Fibroblast of the conjunctiva (primary cell): Measurements from ENCODE around the gene SETDB1.

Experiments
- DNase-seq: peaks from one replicate; pipeline ENCODE4 v3.0.0-alpha.2; 2010; ENCODE audit warnings: low read depth

Gene SETDB1

DNA sequence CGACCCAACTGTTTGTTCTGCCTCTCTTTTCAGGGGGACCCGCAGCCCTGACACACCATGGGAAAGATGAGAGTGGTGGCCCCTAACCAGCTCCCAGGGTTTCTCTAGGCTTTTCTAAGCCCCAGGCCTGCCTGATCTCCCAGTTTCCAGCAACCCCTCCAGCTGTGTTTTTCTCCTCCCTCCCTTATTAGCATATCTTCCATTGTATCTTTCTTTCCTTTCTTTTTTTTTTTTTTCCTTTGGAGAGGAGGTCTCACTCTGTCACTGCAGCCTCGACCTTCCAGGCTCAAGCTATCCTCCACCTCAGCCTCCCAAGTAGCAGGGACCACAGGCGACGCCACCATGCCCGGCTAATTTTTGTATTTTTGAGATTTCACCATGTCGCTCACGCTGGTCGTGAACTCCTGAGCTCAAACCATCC is 50.2 kb downstream of the SETDB1 start:
- DNase-seq: no peak

DNA sequence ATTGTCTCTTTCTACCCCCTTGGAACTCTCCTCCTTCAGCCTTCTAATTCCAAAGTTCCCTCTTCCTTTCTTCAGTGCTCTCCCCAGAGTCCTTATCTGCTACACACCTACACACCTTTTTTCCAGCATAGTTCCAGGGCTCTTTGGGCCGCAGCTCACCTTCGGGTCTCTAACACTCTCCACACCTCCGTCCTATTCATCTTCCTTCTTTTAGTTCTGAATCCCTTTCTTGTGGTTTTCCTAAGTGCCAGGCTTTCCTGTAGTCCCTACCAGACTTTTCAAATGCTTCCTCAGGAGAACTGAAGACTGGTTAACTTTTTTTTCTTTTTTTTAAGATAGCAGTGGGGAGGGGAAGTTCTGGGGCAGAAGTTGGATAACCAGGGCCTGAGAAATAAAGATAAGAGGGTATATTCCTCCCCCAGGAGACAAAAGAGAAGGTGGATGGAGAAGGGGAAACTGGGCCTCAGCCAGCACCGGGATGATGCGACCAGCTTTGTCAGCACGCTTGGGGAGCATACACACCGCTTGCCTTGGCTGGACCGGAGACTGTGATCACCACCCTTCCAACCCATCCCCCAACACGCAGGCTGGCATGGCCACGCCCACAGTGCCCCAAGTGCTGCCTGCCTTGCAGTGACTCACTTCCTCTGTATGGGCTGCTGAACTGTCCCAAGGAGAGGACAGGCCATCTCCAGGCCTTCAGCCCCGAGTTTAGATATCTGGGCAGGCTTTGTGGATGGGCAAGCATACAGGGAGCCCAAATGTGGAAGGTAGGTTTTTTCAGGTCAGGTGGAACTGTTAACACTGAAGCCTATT is 50.9 kb downstream of the SETDB1 start:
- no peak for DNase-seq

- peak; percentile 73 for DNase-seq
Measured at GRCh38 chr1:150979092-150980056, 53.2 kb downstream of the SETDB1 start.

GRCh38 chr1:150981177-150981804 is 55.1 kb downstream of the SETDB1 start:
- DNase-seq: no peak

- no peak for DNase-seq
Measured at GRCh38 chr1:150981805-150982712, 55.9 kb downstream of the SETDB1 start, which contains the start of gene ANXA9. ANXA9 (plus strand) TSS chr1:150982292; CDS start chr1:150983106, 814 bp downstream.

DNA sequence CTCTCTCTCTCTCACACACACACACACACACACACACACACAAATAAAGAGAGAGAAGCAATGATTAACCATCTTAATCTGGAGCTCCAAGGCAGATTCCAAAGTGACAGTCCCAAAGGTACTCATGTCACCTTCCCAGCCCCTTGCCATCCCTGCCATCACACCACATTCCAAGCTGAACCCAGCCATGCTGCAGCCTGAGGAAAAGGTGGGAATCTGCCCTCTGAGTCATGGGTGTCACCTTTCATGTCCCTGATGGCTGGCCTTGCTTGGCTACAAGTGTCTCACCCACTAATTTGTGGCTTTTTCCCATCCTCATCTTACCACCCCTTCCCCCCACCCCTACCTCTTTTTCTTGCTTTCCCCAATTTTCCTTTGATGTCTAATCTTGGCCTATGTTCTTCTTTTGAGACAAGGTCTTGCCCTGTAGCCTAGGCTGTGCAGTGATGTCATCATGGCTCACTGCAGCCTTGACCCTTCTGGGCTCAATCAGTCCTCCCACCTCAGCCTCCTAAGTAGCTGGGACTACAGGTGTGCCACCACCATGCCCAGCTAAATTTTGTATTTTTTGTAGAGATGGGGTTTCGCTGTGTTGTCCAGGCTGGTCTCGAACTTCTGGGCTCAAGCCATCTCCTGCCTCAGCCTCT is 59.1 kb downstream of the SETDB1 start:
- DNase-seq: no peak

DNA sequence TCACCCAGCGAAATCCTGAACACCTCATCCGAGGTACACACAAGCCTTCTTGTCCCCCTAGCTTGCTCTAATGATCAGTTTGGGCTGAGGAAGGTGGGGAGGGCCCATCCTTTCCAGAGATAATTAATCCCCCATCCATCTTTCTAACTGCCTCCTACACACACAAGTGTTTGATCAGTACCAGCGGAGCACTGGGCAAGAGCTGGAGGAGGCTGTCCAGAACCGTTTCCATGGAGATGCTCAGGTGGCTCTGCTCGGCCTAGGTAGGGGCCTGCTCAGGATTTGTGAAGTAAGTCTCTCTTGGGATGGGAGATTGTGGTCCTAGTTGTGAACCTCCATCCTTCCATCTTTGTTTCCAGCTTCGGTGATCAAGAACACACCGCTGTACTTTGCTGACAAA is 61.8 kb downstream of the SETDB1 start:
- DNase-seq: no peak

DNA sequence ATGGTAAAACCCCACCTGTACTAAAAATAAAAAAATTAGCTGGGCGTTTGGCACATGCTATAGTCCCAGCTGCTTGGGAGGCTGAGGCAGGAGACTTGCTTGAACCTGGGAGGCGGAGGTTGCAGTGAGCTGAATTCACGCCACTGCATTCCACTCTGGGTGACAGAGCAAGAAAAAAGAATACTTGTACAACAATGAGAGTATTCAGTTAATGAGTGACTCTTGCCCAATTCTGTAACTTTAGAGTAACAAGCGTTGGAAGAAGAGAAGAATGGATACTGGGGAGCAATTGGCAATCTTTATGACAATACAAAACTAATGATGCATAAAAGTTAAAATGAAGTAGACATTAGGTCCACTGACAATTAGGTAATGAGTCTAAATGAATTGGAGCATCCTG is 66.5 kb downstream of the SETDB1 start:
- no peak for DNase-seq

GRCh38 chr1:150994248-150994647 is 68.1 kb downstream of the SETDB1 start:
- DNase-seq: no peak

- no peak for DNase-seq
Measured at GRCh38 chr1:150995460-150995859, 69.3 kb downstream of the SETDB1 start.

DNA sequence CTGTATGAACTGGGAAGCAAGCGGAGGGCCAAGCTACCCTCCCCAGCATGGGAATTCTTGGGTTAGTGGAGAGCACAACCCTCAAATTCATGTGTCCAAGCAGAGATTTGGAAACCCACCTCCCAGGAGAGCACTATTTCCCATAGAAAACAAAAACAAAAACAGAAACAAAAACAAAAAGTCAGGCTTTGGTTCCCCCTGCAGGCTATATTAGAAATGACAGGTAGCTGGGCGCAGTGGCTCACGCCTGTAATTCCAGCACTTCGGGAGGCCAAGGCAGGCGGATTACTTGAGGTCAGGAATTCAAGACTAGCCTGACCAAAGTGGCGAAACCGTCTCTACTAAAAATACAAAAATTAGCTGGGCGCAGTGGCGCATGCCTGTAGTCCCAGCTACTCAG is 69.7 kb downstream of the SETDB1 start:
- DNase-seq: no peak

GRCh38 chr1:150997126-150997872 is 71.1 kb downstream of the SETDB1 start:
- DNase-seq: no peak

DNA sequence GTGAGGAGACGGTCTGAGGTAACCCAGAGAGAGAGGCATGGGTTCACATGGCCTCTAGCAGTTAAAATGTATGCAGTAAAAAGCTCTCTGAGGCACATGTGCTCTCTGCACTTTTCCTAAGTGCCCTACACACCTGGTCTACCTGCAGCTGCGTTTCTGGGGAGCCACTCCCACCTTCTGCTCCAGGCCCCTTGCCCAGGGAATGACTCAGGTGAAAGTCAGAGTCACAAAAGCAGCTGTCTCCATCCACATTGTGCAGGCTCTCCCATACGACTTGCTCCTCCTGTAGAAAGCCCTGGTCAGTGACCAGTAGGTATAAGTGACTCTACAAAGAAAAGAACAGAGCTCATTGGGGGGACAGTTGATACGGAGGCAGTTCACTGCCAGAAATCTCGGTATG is 71.8 kb downstream of the SETDB1 start:
- DNase-seq: no peak

DNA sequence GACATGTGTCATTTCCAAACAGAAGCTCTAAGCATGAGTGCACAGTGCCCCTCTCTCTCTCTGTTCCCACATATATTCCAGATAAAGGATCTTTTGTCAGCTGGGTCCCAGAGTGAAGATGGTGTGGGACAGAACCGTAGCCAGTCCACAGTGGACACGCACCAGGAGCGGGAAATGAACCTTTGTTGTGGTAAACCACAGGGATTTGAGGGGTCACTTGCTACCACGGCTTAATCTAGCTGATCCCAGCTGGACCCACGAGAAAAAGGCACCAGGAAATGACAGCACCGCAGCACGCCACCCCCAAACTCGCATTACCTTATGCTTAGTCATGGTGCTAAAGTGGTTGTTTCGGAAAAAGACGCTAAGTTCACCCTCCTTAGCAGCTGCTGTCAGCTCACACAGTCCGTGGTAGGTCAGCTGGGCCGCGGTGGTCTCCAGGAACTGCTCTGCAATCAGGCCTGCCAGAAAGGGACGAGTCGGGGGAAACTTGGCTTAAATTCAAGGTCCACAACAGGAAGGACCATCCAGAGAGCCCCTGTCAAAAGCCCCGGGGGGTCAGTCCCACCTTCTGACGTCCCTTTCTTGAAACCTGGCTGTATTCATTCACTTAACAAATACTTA is 73.0 kb downstream of the SETDB1 start:
- DNase-seq: no peak

DNA sequence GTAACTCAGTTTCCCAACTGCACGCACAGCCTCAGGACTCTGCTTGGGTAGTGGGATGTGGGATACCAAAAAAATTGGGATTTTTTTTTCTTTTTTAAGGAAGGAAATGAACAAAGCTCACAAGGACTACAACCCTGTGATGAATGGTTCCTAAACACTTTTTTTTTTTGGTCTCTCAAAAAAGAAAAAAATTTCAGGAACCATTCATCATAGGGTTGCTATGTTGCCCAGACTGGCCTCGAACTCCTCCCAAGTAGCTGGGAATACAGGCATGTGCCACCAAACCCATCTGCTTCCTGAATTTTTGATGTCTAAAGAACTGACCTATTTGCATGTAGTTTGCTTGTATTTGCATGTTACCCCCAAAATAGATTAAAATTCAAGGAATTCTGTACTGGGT is 73.8 kb downstream of the SETDB1 start:
- no peak for DNase-seq

DNA sequence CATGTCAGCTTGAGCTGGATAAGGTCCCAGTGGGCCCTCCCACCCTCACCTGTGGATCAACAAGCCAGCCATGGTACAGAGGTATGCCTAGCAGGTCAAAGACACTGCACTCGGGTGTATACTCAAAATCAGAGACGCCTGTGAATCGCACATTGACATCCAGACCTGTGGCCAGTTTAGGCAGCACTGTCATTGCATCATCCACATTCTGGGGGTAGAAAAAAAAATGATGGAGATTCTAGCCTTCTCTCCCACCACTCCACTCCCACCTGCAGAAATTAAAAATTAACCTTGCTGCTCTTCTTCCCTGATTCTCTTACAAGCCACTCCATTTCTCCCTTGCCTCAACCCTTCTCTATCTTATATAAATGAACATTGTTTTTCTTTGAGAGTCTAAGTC is 74.2 kb downstream of the SETDB1 start:
- DNase-seq: no peak

DNA sequence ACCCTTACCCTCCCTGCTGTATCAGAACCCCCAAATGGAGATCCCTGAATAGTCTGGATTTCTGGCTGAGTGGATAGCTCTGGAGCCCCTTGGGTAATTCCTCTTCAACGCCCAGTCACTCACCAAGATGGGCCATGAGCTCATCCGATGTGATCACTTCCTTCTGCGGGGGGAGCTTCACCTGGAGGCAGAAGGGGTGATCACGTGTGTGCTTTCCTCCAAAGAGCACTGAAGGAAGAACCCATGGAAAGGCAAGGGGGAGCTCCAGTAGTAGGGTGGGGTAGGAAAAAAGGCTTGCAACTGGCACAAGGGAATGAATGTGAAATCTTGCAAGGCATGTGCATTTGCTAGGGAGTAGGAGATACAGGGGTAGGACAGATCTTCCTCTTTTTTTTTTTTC is 75.4 kb downstream of the SETDB1 start:
- no peak for DNase-seq

- no peak for DNase-seq
Measured at GRCh38 chr1:151002051-151002450, 75.9 kb downstream of the SETDB1 start.

GRCh38 chr1:151002611-151003010 is 76.4 kb downstream of the SETDB1 start:
- DNase-seq: no peak

- DNase-seq: no peak
Measured at GRCh38 chr1:151003180-151003579, 77.0 kb downstream of the SETDB1 start.
